ENCODE results near the gene EIF4B.

DNA sequence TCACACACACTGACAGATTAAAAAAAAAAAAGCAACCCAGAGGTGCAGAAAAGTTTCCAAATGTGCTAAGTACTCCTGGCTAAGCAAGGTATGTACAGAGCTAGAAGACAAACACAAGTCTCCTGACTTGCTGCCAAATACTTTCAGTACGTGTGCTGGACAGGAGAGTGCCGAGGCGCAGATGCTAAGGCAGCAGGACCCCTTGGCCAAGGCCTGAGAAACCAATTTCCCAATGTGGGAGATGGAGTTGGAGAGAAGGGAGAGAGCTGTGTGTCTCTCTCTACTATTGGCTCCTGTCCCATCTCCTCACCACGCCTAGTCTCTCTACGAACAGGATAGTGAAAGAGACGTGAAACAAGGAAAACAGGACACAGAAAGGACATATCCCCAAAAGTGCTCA is 67.6 kb downstream of the EIF4B start:
- TF ChIP-seq, protein P1, sequence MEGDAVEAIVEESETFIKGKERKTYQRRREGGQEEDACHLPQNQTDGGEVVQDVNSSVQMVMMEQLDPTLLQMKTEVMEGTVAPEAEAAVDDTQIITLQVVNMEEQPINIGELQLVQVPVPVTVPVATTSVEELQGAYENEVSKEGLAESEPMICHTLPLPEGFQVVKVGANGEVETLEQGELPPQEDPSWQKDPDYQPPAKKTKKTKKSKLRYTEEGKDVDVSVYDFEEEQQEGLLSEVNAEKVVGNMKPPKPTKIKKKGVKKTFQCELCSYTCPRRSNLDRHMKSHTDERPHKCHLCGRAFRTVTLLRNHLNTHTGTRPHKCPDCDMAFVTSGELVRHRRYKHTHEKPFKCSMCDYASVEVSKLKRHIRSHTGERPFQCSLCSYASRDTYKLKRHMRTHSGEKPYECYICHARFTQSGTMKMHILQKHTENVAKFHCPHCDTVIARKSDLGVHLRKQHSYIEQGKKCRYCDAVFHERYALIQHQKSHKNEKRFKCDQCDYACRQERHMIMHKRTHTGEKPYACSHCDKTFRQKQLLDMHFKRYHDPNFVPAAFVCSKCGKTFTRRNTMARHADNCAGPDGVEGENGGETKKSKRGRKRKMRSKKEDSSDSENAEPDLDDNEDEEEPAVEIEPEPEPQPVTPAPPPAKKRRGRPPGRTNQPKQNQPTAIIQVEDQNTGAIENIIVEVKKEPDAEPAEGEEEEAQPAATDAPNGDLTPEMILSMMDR (optimal IDR thresholded peaks at IDR 0.05 in 1 of 3, IDR thresholded peaks at IDR 0.05 in 1 of 3, conservative IDR thresholded peaks at IDR 0.05 in 1 of 3; ENCODE audit: extremely low read depth in 1 of 3, insufficient read depth in 2 of 3, low read length in 3 of 3), result no peak
- no peak for TF ChIP-seq EZH2 (IDR thresholded peaks at IDR 0.05; ENCODE audit: low read length)
